ENCODE measurements around the gene HSP90AA1.
"Not testable (repeated sequence)": the region's sequence is repeated elsewhere in the genome, so short reads cannot be mapped to it uniquely, and the experiment has no call there.

Gene HSP90AA1

GRCh38 chr14:102092806-102093205 is 6.0 kb upstream of the HSP90AA1 start:
- no peak for DNase-seq

- DNase-seq: no peak
Observed at GRCh38 chr14:102090713-102091112, 3.9 kb upstream of the HSP90AA1 start.

GRCh38 chr14:102089621-102090343 is 2.9 kb upstream of the HSP90AA1 start:
- DNase-seq: no peak

- no peak for DNase-seq
Observed at GRCh38 chr14:102088012-102088792, 1.4 kb upstream of the HSP90AA1 start.

- no peak for DNase-seq
Observed at GRCh38 chr14:102087762-102088011, 843 bp upstream of the HSP90AA1 start.

GRCh38 chr14:102086709-102086971 is 204 bp downstream of the HSP90AA1 start:
- no peak for DNase-seq

- no peak for DNase-seq
Observed at GRCh38 chr14:102085948-102086708, 716 bp downstream of the HSP90AA1 start.

GRCh38 chr14:102085488-102085887 is 1.4 kb downstream of the HSP90AA1 start:
- no peak for DNase-seq

- DNase-seq: no peak
Observed at GRCh38 chr14:102084931-102085330, 1.9 kb downstream of the HSP90AA1 start.

- DNase-seq: not testable (repeated sequence)
Observed at GRCh38 chr14:102084522-102084921, 2.3 kb downstream of the HSP90AA1 start.

- no peak for DNase-seq
Observed at GRCh38 chr14:102081231-102082080, 5.4 kb downstream of the HSP90AA1 start.

GRCh38 chr14:102080183-102081080 is 6.4 kb downstream of the HSP90AA1 start:
- no peak for DNase-seq

GRCh38 chr14:102079700-102079979 is 7.2 kb downstream of the HSP90AA1 start:
- no peak for DNase-seq

- DNase-seq: no peak
Observed at GRCh38 chr14:102078831-102079699, 7.8 kb downstream of the HSP90AA1 start.

- DNase-seq: not testable (repeated sequence)
Observed at GRCh38 chr14:102078361-102078791, 8.5 kb downstream of the HSP90AA1 start.

GRCh38 chr14:102077382-102077709 is 9.5 kb downstream of the HSP90AA1 start:
- DNase-seq: no peak

GRCh38 chr14:102075155-102075554 is 11.7 kb downstream of the HSP90AA1 start:
- DNase-seq: no peak

GRCh38 chr14:102074415-102074964 is 12.4 kb downstream of the HSP90AA1 start:
- no peak for DNase-seq

GRCh38 chr14:102071283-102071998 is 15.4 kb downstream of the HSP90AA1 start:
- DNase-seq: no peak

GRCh38 chr14:102066041-102066451 is 20.8 kb downstream of the HSP90AA1 start:
- no peak for DNase-seq

All from NCI-H187 (cell line).